HFF-Myc (cell line): Measurements from ENCODE around the gene WWOX.

Experiments used
- DNase-seq: peaks from one replicate; pipeline ENCODE4 v3.0.0-alpha.2; 2011; ENCODE audit warnings: low read depth; ENCODE audit errors: extremely low read depth
- H3K4me3 ChIP-seq: replicated peaks from 2 replicates; pipeline ENCODE4 v1.5.1; 2011; ENCODE audit warnings: low read depth, mild to moderate bottlenecking, control low read depth, low read length
- CTCF ChIP-seq: IDR thresholded peaks from 2 replicates; pipeline ENCODE4 v1.5.1; 2012; ENCODE audit warnings: mild to moderate bottlenecking, low read depth, low read length, control low read depth; ENCODE audit errors: missing control alignments

The WWOX gene

GRCh38 chr16:78259873-78260272 lies 160.4 kb downstream of the WWOX start:
- no peak for TF ChIP-seq CTCF
- H3K4me3 ChIP-seq = no peak overlapping the region
- DNase-seq = no peak

- no peak overlapping the region for H3K4me3 ChIP-seq
- no peak for DNase-seq
- no peak for TF ChIP-seq CTCF
Observed at GRCh38 chr16:78264642-78265041, 165.2 kb downstream of the WWOX start.

GRCh38 chr16:78269256-78269655 lies 169.8 kb downstream of the WWOX start:
- DNase-seq = no peak
- no peak for TF ChIP-seq CTCF
- no peak overlapping the region for H3K4me3 ChIP-seq

GRCh38 chr16:78271981-78272380 lies 172.5 kb downstream of the WWOX start:
- DNase-seq = no peak
- no peak for TF ChIP-seq CTCF
- no peak overlapping the region for H3K4me3 ChIP-seq

GRCh38 chr16:78274771-78275170 lies 175.3 kb downstream of the WWOX start:
- no peak for TF ChIP-seq CTCF
- no peak overlapping the region for H3K4me3 ChIP-seq
- DNase-seq = no peak

- TF ChIP-seq CTCF = no peak
- DNase-seq = no peak
- no peak overlapping the region for H3K4me3 ChIP-seq
Observed at GRCh38 chr16:78275420-78275819, 176.0 kb downstream of the WWOX start.

GRCh38 chr16:78277321-78278055 lies 178.0 kb downstream of the WWOX start:
- H3K4me3 ChIP-seq = no peak overlapping the region
- TF ChIP-seq CTCF = no peak
- DNase-seq = no peak
